Stimulated activated naive CD4-positive, alpha-beta T cell (primary cell): Measurements from ENCODE around the gene MAP3K1.

ENCODE experiments used
- DNase-seq, 6 experiments: peaks; one replicate each; lab custom pipeline; 2025; lab: John Stamatoyannopoulos, UW

MAP3K1 gene

DNA sequence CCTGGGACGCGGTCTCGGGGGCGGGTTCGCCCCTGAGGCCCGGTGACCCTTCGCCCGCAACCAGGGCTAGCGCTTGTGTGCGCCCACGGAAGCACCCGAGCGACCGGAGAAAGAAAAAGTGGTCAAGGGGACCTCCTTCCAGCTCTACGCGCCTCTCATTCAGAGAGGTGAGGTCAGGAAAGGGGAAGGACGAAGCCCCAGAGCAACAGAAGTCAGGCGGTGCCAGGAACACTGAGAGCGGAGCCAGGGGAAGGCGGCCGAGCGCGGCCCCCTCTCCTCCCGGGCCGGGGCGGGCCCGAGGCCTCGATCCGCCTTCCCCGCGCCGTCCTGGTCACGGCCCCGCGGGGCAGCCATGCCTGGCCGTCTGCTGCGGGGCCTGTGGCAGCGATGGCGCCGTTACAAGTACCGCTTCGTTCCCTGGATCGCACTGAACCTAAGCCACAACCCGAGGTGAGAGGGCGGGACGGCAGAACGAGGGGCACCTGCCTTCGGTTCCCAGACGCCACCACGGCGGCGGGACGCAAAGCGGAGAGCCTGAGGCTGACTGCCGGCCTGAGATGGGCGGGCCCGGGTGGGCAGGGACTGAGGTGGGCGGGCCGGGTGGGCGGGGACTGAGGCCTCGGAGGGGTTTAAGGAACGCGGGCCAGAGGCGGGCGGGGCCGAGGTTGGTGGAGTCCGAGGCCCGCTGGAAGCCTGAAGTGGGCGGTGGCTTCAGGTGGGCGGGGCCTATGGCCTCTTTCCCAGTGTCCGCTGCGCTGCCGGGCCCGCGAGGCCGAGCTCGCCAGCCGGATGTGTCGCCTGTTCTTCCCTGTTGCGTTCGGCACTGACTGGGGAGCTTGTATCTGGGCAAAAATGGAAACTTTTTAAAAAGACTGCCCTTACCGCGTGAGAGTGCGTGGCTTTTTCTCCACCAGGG, 94.2 kb downstream of the MAP3K1 start, which contains the start of gene SETD9:
Gene SETD9 (plus strand): TSS at position 303 of the 916 bp plus-strand sequence. CDS start 50 bp downstream, at position 353.
- peak; percentile 62 to 91 (median 80) for DNase-seq

DNA sequence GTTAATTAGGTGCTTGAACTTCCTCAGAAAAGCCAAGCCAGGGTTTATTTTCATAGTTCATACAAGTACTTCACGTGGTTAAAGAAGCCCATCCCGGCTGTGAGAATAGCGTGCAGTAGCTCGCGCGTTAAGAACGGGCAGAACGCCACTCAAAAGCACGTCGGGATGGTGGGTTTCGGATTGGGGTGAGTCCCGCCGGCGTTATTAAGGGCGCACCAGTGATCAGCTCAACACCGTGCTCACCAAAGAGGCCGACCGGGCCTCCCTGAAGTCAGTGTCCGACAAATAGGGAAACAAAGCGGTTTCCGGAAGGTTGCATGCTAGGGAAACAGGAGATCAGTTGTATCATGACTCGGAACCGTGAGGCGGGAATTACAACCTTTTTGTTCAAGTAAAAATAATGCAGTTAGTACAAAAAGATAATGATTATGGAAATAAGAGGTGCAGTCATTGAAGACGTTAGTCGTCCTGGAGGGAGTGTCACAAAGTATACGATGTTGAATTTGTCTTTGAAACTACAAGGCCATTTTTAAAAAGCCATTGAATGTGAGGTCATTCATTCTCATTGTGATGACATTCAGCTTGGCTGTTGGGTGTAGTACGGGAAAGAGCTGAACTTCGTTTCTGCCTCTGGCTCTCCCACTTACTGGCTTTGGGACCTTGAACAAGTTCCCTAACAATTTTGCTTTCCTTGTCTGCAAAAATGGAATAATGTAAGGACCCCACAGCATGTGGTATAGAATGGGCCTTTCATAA, 95.0 kb downstream of the MAP3K1 start:
- DNase-seq: peak in 2 of 6 experiments; percentile 38 to 60

DNA sequence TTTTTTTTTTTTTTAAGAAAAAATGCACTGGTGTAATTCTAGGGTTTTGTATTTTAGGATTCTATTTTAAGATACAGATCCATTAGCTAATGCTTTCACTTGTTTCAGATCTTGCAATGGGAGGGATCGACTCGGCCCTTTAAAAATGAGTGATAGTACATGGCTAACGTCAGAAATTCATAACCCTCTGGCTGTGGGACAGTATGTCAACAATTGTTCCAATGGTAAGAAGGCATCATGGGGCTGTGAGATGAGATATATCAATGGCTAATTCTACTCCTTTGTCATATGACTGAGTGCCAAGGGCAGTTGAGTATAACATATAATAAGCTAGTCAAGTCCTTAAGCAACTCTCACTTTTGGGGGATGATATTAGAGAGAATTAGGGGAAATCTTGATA, 98.4 kb downstream of the MAP3K1 start:
- peak in 1 of 6 experiments; percentile 2 for DNase-seq

DNA sequence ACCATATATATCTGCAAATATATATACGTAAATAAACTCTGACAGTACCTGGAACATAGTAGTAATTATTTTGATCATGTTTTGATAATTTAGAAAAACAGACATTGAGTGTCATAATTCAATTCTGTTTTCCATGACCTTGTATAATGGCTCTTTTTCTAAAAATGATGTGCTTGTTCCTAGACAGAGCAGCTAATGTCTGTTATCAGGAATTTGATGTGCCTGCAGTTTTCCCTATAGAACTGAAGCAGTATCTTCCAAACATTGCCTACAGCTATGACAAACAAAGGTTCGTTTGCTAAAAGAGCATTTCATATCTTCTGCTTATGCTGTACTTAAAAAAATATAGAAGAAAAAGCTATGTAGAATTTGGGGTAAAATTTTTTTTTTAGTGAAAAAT, 99.3 kb downstream of the MAP3K1 start:
- DNase-seq: no peak

DNA sequence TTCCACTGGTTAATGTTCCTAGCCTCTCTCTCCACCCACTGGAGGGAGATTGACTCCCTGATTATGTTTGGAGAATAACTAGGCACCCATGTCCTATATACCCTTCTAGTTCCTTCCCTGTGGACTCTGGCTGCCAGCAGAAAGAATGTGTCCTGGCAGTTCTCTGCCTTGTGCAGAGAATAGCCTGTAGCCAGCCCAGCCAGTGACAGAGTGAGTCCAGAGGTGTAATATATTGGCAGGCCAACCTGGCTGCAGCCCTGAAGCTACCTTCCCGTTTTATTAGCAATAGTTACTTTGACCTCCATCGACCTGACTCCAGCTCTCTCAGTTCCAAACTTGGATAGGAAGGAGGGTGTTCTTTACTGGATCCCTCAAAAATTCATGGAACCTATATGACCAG, 102.2 kb downstream of the MAP3K1 start:
- no peak for DNase-seq

DNA sequence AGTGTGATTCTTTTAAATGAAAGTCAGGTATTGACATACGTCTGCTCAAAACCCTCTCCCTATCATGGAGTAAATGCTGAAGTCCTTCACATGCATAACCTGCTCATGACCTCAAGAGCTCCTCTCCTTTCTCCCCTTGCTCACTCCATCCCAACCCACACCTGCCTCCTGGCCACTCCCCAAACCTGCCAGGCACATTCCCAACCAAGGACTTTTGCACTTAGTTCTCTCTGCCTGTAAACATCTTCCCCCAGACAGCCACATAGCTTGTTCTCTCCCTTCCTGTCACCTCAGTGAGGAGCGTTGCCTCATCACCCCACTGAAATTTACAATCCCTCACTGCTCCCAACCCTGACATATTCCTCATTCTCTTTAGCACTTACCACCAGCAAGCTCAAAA, 102.7 kb downstream of the MAP3K1 start:
- DNase-seq: no peak

DNA sequence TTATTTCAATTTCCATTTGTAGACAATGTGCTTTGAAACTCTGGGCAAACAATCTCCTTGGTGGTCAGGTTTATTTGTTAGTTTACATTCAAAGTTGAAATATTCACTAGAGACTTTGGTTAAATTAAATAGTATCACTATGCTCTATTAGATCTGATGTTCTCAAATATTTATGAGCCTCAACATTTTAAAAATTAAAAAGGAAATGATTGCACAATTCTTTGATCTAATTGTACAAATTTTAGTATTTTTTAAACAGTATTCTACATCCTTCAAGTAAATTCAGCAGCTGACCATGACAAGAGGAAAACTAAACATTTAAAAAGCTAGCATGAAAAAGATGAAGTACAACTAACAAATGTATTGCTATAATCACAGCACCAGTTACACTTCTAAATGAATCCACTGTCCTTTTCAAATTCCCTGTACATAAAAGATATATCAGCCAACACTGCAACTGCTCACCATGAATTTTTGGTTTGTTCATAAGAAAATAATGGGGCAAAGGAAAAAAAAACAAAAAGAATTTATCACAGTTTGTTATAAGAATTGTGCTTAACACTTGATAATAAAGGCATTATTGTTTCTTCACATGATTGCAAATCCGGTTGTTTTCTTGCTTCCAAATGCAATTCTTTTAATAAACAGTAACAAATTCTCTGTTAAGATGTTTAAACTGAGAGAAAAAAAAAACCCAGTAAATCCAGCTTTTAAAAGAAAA, 104.8 kb downstream of the MAP3K1 start:
- no peak for DNase-seq

DNA sequence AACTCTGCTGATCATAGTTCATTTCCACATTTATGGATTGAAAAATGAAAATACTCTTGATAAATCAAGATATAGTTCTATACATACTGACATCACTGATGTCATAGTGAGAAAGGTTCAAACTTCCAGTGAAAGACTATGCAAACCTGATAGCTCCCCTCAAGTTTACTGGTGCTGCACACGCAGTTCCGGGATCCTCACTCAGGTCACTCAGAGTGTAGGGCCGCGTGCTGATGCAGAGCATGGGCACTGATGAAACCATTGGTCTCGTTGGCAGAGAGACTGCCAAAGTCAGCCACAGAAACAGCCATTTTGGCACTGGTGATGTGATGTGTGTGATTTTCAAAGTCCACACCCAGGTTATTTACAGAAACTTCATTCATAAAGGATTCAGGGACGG, 107.6 kb downstream of the MAP3K1 start:
- DNase-seq: no peak

DNA sequence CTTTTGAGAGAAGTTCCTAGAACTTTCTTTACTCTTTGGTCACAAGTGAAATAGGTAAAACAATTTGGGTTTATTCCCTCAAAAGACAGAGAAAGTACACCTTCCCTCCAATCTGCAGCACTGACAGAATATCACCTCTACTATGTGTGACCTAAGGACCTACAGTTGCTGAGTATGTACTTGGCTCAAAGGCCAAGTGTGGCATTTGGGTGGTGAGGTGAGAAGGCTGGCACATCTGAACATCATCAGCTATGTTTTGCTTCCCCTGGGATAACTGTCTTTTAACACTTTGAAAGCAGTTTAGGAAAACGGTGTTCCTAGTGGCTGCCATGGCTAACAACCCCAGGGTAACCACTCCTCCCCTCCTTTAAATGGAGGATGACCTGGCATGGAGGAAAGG, 119.0 kb downstream of the MAP3K1 start:
- DNase-seq: no peak

DNA sequence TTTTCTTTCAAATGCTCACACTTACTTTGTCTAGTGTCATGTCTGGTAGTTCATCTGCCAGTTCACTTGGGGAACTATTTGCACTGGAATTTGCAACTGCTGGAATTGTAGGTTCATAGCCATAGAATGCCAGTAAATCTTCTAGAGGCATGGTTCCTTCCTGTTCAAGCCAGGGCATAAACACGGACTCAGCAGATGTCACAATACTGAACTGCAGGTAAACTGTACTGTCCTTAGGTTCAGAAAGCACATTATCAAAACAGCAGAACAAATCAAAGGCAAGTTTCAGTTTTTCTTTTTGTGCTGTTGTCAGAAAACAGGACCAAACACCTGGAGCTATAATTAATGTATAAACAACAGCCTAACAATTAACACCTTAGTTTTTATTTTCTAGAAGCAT, 123.5 kb downstream of the MAP3K1 start:
- no peak for DNase-seq

DNA sequence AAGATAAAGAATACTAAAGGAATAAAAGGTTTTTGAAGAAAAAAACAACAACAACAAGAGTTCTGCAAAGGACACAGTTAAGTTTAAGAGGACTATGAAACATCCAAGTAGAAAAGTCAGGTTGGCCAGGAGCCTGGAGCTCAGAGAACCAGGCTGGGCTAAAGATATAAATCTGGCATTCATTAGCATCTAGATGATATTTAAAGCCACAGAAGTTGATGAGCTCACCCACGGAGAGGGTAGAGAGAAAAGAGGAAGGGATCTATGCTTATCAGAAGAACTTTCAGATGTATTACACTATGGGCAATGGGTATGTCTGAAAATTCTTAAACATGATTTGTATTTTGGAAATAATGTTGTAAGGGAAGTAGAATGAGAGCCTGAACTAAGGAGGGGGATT, 126.6 kb downstream of the MAP3K1 start:
- no peak for DNase-seq
